Measurements from ENCODE around the gene PBX1.

The PBX1 gene

DNA sequence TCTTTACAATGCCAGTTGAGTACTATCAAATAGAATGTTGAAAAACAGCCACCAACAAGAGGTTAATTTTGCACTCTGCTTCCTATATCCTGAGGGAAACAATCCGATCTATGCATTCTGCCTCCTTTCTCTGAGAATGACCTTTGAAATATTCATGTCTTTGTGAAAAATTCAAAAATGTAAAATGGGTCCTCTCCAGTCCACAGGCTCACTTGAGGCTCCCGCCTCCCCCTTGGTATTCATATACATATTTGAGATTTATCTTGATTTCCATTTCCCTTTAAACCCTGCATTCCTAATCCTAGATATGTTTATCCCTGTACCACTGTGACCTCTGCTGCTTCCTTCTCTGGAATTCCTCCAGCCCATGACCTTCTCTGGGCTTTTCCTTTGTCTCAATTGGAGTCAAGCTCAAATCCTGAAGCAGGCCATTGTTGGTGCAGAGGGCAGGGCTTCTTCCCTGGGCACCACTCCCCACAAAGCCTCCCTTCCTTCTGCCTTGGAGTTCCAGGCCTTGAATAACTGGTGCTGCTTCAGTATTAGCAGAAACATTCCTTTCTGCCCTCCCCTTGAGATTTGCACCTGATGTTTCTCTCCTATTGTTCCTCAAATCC is 296.8 kb downstream of the PBX1 start:
- no peaks in the 10 kb centered on the region for H4K20me1 ChIP-seq (ENCODE audit: insufficient read depth, low read length)
- H3K9me3 ChIP-seq (replicated peaks; ENCODE audit: insufficient read depth, low read length) = no peaks in the 10 kb centered on the region
- no peaks in the 10 kb centered on the region for H3K9me2 ChIP-seq (replicated peaks; ENCODE audit: insufficient read depth, low read length)
- no peaks in the 10 kb centered on the region for H3F3A ChIP-seq (ENCODE audit: insufficient read depth, low read length)
- no peak overlapping the region for H2AFZ ChIP-seq (ENCODE audit: low read length)
- no peaks in the 10 kb centered on the region for H3K79me2 ChIP-seq (ENCODE audit: low read length)
- no peaks in the 10 kb centered on the region for H3K27me3 ChIP-seq (replicated peaks; ENCODE audit: insufficient read depth, low read length)
- no peak overlapping the region for H3K4me3 ChIP-seq (ENCODE audit: low read length)
- no peaks in the 10 kb centered on the region for H3K36me3 ChIP-seq (replicated peaks; ENCODE audit: insufficient read depth, low read length)
- H3K27ac ChIP-seq (ENCODE audit: low read length) = no peak overlapping the region
- no peaks in the 10 kb centered on the region for H3K4me1 ChIP-seq (ENCODE audit: low read length)
- no peak for TF ChIP-seq EZH2 (optimal IDR thresholded peaks at IDR 0.05; ENCODE audit: low read depth, low read length)
- TF ChIP-seq, protein P1, sequence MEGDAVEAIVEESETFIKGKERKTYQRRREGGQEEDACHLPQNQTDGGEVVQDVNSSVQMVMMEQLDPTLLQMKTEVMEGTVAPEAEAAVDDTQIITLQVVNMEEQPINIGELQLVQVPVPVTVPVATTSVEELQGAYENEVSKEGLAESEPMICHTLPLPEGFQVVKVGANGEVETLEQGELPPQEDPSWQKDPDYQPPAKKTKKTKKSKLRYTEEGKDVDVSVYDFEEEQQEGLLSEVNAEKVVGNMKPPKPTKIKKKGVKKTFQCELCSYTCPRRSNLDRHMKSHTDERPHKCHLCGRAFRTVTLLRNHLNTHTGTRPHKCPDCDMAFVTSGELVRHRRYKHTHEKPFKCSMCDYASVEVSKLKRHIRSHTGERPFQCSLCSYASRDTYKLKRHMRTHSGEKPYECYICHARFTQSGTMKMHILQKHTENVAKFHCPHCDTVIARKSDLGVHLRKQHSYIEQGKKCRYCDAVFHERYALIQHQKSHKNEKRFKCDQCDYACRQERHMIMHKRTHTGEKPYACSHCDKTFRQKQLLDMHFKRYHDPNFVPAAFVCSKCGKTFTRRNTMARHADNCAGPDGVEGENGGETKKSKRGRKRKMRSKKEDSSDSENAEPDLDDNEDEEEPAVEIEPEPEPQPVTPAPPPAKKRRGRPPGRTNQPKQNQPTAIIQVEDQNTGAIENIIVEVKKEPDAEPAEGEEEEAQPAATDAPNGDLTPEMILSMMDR (IDR thresholded peaks at IDR 0.05; ENCODE audit: low read length) = no peak
- TF ChIP-seq EZH2phosphoT487 (IDR thresholded peaks at IDR 0.05; ENCODE audit: low read length) = no peak
- H3K4me2 ChIP-seq (ENCODE audit: low read depth, low read length) = no peak overlapping the region
- DNase-seq = no peak
- no peak overlapping the region for H3K9ac ChIP-seq (ENCODE audit: low read length)

DNA sequence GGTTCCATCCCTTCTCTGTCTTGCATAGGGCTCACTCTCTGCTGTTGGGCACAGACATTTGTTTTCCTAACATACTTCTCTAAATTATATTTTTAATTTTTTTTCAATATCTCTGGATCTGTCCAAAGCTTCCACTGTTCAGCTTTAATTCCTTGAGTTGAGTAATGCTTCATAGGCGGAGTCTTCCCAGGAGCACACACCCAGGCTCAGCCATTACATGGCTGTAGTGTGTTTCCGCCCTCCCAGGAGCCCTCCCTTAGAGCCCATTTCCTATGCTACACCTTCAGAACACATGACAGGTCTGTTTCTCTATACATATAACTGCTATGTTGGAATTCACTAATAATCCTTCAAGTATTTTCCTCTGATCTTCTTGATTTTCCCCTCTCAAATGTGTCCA is 297.4 kb downstream of the PBX1 start:
- no peaks in the 10 kb centered on the region for H3K4me1 ChIP-seq (ENCODE audit: low read length)
- no peaks in the 10 kb centered on the region for H3K79me2 ChIP-seq (ENCODE audit: low read length)
- no peak overlapping the region for H2AFZ ChIP-seq (ENCODE audit: low read length)
- no peak for DNase-seq
- TF ChIP-seq, protein P1 (IDR thresholded peaks at IDR 0.05; ENCODE audit: low read length) = no peak
- TF ChIP-seq EZH2phosphoT487 (IDR thresholded peaks at IDR 0.05; ENCODE audit: low read length) (no peak), EZH2 (optimal IDR thresholded peaks at IDR 0.05; ENCODE audit: low read depth, low read length) (no peak)
- no peaks in the 10 kb centered on the region for H3K9me3 ChIP-seq (replicated peaks; ENCODE audit: insufficient read depth, low read length)
- H3K9me2 ChIP-seq (replicated peaks; ENCODE audit: insufficient read depth, low read length) = no peaks in the 10 kb centered on the region
- H3K4me2 ChIP-seq (ENCODE audit: low read depth, low read length) = no peak overlapping the region
- H3K27me3 ChIP-seq (replicated peaks; ENCODE audit: insufficient read depth, low read length) = no peaks in the 10 kb centered on the region
- H4K20me1 ChIP-seq (ENCODE audit: insufficient read depth, low read length) = no peaks in the 10 kb centered on the region
- no peak overlapping the region for H3K4me3 ChIP-seq (ENCODE audit: low read length)
- no peak overlapping the region for H3K27ac ChIP-seq (ENCODE audit: low read length)
- H3K36me3 ChIP-seq (replicated peaks; ENCODE audit: insufficient read depth, low read length) = no peaks in the 10 kb centered on the region
- H3K9ac ChIP-seq (ENCODE audit: low read length) = no peak overlapping the region
- no peaks in the 10 kb centered on the region for H3F3A ChIP-seq (ENCODE audit: insufficient read depth, low read length)

DNA sequence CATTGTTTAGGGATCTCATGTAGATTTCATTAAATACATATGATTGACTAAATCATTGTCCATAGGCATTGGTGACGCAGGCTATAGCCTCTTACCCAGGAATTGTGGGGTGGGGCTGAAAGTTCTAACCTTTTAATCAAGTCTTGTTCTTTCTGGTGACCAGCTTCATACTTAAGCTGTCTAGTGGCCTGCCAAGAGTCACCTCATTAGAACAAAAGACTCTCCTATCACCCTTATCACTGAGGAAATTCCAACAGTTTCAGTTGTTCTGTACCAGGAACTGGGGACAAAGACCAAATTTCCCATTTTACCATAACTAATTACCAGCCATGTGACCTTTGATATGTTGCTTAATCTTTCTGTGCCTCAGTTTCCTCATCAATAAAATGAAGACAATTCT is 298.5 kb downstream of the PBX1 start:
- Histone ChIP-seq H3K9ac (ENCODE audit: low read length) (no peak overlapping the region), H3K4me2 (ENCODE audit: low read depth, low read length) (no peak overlapping the region), H2AFZ (ENCODE audit: low read length) (no peak overlapping the region), H3K27me3 (replicated peaks; ENCODE audit: insufficient read depth, low read length) (no peaks in the 10 kb centered on the region), H3K9me2 (replicated peaks; ENCODE audit: insufficient read depth, low read length) (no peaks in the 10 kb centered on the region), H3K4me3 (ENCODE audit: low read length) (no peak overlapping the region), H3K79me2 (ENCODE audit: low read length) (no peaks in the 10 kb centered on the region), H3F3A (ENCODE audit: insufficient read depth, low read length) (no peaks in the 10 kb centered on the region), H4K20me1 (ENCODE audit: insufficient read depth, low read length) (no peaks in the 10 kb centered on the region), H3K36me3 (replicated peaks; ENCODE audit: insufficient read depth, low read length) (no peaks in the 10 kb centered on the region), H3K9me3 (replicated peaks; ENCODE audit: insufficient read depth, low read length) (no peaks in the 10 kb centered on the region), H3K27ac (ENCODE audit: low read length) (no peak overlapping the region), H3K4me1 (ENCODE audit: low read length) (no peaks in the 10 kb centered on the region)
- TF ChIP-seq EZH2 (optimal IDR thresholded peaks at IDR 0.05; ENCODE audit: low read depth, low read length) = no peak
- TF ChIP-seq EZH2phosphoT487 (IDR thresholded peaks at IDR 0.05; ENCODE audit: low read length) = no peak
- TF ChIP-seq, protein P1 (IDR thresholded peaks at IDR 0.05; ENCODE audit: low read length) = no peak
- no peak for DNase-seq
